Left lobe of liver (tissue), 2 donors: Measurements from ENCODE around the gene CFAP73. TPM values are rescaled to one million over a fixed set of nuclear protein-coding genes. Genes with fewer than 3 reads are reported as not detected.
"Not testable (repeated sequence)": the region's sequence is repeated elsewhere in the genome, so short reads cannot be mapped to it uniquely, and the experiment has no call there.

ENCODE experiments used
- ATAC-seq: fragments of 200-7000 bp; cut with Tn5 transposase; one replicate; pipeline ENCODE4 v1.9.1; 2020; ENCODE audit warnings: mild to moderate bottlenecking, moderate library complexity
- DNase-seq: peaks from one replicate; pipeline ENCODE4 v3.0.0-alpha.2; 2020; ENCODE audit warnings: low spot score
- total RNA-seq: library from RNA; stranded (reverse); gene quantifications from one replicate; pipeline ENCODE4 v1.2.1, GENCODE V29; 2021
- donor health status: DM: no; HTN: no; CAD: no; lungs with moderate emphysema.
- donor health status: DM: no; HTN: yes; CAD: no.

Gene CFAP73
- total RNA-seq, result not detected

DNA sequence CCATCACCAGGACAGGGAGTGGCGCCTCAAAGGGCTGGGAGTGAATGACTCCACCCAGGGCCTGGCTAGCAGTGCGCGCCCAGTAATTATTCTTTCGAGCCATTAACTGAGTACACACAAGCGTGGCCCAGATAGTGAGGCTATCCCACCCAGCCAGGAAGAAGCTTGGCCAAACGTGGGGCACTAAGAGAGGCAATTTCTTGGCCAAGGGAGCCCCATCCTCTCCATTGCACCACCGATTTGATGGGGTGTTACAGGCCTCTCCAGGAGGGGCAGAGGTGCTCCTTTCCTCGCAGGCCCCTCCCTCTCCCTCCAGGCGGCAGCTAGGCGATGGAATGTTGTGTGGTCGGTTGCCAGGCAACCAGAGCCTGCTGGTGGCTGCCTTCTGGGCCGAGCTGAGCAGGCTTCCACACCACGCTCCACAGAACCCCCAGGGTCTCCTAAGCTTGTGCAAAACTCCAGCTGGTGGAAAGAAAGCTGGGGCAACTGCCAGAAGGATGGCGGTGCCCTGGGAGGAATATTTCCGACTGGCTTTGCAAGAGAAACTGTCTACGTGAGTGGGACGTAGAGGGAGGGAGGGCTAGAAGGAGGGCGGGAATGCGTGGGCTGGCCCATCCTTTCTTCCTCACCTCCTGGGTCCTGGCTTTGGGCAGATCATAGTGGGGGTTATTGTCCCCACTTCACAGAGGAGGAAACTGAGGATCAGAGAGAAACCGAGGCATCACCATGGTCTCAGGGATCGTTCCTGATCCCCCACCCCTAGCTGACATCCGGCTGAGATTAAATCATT lies at the start of gene CFAP73:
TSS of gene CFAP73 (plus strand) at position 364 of the 790 bp plus-strand sequence. CDS start at position 498, 134 bp downstream.
- DNase-seq (no peak), ATAC-seq (no peak)

DNA sequence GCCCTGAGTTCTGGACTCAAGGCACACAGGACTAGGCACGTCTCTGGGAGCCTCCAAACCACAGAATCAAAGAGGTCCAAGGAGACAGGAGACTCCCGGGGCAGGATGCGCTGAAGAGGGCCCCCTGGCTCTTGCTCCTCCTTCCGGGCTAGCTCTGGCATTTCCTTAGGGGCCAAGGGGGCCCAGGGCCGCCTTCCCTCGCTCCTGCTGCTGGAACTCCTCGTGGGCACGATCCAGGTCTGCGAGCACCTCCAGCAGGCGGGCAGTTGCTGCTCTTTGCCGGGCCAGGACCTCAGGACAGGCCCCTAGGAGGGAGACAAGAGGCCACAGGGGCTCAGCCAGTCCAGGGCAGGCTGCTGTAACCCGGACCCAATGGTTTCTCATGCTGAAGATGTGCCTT lies 49.8 kb upstream of the CFAP73 start:
- DNase-seq (no peak), ATAC-seq (no peak)

DNA sequence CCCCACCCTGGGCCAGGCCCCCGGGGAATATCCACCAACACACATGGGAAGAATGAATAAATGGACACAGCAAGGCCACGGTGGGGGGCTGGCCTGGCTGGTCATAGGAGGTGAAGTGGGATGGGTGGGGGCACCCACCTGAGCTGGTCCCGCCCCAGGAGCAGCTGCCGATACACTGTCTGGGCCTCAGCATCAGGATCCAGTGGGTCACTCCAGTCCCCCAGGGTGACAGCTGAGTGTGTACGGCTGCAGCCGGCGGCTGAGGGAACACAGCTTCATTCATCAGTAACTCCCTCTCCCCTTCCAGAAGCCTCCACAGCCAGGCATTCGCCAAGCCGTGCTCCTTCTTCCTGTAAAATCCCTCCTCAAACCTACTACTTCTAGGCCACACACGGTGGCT lies 47.8 kb upstream of the CFAP73 start:
- DNase-seq (no peak), ATAC-seq (no peak)

DNA sequence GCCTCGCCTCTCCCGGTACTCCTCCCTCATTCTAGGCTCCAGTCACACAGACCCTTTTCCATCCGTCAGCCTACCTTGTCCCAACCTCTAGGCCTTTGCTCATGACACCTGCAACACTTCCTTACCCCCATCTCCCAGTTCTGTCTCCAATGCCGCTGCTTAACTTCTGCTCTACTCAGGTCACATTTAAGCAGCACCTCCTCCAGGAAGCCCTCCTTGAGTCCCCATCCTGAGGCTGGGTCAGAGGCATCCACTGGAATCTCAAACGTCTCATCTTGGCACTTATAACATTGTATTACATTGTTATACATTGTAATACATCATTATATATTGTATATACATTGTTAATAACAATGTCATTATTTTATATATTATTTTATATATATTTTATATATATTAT lies 46.7 kb upstream of the CFAP73 start:
- ATAC-seq (no peak), DNase-seq (no peak)

DNA sequence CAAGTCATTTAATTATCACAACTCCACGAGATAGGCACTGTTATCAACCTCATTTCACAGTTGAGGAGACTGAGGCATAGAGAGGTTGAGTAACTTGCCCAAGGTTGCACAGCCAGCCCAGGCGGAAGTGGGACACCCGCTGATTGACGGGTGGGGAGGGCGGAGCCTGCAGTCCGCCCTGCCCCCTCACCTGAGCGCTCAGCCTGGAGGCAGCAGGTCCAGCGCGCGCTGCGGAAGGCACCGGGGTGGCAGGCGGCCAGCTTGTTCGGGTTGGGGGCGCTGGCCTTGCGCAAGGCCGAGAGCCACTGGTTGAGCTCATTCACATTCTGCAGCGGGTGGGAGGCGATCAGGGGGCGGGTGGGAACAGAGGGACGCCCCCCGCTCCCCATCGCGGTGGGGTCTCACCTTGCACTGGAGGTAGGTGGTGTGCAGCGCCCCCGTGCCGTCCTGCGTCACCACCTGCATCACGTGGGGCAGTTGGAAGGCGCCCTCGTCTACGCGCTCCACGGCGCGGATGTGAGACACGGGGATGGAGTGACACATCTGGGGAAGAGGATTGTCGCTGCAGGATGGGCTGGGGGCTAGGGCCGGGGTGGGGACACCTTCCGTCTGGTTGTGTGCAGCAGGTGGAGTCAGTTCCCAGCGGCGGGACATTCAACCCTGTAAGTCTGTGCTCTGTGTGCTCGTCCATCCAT lies 45.6 kb upstream of the CFAP73 start:
- DNase-seq, result no peak
- ATAC-seq, result peak; percentile 56

DNA sequence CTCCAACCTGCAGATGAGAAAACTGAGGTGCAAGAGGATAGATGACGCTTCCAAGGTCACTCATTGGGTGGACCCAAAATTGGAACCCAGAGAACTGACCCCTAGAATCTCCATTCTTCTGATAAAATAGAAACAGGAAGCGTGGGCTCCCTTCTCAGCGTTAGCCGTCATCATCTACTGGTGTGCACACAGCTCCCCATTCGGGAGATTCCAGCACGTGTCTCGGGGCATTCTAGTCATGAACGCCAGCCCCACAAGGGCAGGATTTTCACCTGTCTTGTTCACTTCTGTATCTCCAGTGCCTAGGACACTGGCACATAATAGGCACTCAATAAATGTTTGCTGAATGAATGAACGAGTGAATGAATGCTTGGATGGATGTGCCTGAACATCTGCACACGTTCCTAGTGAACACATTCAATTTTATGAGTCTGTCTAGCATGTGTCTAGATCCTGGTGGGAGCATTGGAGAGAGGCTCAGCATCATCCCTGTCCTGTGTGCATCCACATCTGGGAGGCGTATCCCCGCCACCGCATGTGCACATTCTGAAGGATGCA lies 44.5 kb upstream of the CFAP73 start:
- DNase-seq, result no peak

DNA sequence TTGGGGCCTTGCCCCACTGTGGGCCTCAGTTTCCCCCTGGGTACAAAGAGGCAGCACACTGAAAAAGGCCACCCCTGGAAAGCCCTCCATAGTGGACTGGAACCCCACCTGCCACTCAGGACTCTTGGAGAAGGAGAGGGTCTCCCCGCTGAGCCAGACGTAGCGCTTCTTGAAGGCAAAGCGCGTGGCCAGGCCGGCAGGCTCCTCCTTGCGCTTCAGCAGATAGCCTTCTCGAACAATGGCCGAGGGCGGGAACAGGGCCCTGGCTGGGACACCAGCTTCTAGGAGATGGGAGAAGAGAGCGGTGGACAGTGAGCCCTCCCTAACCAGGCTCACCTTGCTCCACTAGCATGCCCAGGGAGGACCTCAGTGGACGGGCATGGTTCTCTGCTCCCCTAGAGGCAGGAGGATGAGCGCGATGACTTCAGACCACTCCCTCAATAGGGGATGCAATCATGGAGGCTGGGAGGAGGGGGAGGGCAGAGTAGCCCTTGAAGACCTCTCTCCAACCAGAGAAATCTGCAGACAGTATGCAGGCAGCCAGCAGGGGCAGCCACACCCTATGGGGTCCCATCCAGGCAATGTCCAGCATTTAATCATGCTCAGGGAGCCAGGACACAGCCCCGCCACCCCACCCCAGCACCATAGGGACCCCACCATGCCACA lies 43.8 kb upstream of the CFAP73 start:
- DNase-seq (no peak), ATAC-seq (no peak)

More for the DNA sequence above, 44.5 kb upstream of the CFAP73 start:
- no peak for ATAC-seq

DNA sequence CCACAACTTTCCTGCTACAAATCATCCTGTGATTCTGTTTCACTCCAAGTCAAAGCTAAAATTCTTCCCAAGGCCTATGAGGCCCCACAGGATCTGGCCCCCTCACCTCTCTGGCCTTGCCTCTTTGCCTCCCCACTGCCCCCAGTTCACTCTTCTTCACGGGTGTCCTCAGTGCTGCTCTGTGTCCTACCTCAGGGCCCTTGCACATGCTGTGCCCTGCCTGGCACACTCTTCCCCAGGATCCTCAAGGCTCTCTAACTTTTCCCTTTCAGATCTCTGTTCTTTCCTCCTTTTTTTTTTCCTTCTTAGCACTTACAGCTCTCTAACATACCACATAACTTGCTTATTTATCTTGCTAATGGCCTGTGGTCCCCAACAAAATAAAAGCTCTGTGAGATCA lies 43.2 kb upstream of the CFAP73 start:
- no peak for DNase-seq
- ATAC-seq, result no peak

DNA sequence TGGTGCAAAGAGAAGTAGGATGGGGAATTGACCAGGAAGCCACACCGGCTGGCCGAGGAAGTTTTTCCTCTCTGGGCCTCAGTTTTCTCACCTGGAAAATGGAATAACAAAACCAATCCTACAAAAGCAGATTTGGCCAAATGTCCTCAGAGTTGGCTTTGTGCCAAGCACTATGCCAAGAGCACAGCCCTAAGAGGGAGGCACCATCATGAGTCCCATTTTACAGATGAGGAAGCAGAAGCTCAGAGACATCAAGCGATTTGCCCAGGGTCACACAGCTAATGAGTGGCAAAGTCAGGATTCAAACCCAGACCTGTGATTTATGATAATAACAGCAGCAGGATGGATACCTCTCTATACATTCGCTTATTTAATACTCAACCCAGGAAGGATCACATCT lies 41.2 kb upstream of the CFAP73 start:
- DNase-seq (no peak), ATAC-seq (no peak)

DNA sequence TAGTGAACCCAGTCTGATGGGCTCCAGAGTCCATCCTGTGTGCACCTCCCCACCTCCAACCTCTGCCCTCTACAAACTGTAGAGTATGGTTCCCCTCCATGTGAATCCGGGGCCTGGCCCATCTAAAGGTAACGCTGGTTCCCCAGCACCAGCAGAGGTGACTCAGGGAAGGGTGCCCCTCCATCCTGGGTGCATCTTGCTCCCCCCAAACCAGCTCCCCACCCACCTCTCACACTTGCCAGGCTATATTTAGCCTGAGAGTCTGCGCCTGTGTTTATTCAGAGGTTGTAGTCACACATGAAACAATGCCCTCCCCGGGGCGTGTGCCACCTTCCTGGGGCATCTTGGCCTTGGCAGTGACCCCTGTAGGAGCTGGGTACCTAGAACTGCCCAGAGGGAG lies 40.2 kb upstream of the CFAP73 start:
- DNase-seq (no peak), ATAC-seq (no peak)

DNA sequence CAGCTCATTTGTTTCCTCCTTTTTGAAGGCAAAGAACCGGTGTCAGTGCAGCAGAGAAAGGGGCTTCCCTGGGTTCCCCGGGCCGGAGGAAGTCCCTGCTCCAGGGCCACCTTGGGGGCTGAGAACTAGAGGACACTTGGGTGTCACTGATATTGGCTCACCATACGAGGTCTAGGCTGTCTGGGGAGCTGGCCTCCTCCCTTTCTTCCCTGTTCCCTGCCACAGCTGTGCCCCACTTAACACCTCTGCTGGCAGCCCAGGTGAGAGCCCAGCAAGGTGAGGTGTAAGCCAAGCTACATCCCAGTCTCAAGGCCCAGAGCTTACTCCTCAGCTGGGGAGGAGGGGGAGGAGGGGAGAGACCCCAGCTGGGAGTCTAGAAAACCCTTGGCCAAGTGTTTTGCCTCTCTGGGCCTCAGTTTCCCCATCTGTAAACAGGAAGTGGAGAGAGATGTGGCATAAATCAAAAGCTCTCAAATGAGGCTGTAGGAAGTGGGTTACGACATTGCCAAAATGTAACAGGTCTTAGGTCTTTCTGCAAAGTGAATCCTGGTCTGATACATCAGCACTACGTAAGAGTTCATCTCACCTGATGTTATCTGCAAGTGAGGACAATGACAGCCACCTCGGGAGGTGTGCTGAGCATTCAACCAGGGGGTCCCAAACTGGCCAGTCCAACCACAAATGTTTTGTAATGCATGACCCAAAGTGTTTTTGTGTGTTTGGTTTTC lies 39.5 kb upstream of the CFAP73 start:
- DNase-seq (no peak), ATAC-seq (no peak)

DNA sequence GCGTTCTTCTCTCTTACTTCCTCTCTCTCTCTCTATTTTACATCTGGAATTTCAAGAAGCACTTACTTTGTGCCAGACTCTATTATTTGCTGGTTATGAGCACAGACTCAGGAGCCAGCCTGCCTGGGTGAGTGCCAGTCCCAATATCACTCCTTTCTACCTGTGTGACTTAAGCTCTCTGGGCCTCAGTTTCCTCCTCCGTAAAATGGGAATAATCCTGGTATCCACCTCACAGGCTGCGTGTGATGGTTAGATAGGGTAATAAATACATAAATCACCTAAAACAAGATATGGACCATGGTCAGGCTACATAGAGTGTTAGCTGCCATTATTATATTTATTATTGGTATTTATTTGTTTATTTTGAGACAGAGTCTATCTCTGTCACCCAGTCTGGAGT lies 38.3 kb upstream of the CFAP73 start:
- no peak for ATAC-seq
- no peak for DNase-seq

DNA sequence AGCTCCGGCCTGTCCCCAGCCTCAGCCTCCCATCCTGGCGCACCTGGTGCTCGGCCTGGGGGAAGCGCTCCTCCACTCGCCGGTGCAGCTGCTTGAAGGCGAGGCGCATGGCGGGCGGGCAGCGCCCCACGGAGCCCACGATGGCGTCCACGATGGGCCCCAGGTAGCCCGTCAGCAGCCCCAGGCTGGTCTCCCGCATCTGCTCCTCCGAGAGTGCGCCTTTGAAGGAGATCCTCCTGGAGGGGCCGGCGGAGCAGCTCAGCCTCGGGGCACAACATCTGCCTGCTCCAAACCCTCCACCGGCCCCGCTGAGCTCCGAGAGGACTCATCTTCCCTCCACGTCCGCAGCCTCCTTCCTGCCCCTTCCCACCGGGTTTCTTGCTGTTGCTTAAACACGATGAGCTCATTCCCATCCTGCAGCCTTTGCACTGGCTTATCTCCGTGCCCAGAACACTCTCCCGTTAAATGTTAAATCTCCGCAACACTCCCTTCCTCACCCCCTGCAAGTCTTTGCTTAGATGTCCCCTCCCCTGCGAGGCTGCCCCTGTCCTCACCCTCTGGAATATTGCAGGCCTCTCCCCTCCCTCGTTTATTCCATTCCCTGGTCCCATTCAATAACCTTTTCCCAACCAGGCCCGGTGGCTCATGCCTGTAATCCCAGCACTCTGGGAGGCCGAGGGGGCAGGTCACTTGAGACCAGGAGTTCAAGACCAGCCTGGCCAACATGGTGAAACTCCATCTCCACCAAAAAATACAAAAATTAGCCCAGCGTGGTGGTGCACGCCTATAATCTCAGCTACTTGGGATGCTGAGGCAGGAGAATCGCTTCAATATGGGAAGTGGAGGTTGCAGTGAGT lies 37.3 kb upstream of the CFAP73 start:
- ATAC-seq, result no peak
- DNase-seq, result no peak

DNA sequence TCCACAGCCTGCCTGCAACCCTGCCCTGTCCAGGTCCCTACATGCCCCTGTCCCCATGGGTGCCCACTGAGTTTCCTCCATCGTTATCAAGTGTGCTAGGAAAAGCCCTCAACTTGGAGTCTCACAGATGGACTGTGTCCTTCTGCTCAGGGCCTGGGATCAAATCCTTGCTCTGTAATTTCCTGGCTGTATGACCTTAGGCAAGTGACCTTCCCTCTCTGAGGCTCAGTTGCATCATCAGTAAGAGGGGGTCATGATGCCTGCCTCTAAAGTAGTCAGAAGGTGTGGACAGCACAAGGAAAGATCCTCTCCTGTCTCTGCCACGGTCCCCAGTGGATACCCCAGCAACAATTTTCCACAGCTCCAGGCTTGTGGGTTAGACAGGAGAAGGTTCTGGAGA lies 36.1 kb upstream of the CFAP73 start:
- ATAC-seq, result no peak
- DNase-seq, result no peak

DNA sequence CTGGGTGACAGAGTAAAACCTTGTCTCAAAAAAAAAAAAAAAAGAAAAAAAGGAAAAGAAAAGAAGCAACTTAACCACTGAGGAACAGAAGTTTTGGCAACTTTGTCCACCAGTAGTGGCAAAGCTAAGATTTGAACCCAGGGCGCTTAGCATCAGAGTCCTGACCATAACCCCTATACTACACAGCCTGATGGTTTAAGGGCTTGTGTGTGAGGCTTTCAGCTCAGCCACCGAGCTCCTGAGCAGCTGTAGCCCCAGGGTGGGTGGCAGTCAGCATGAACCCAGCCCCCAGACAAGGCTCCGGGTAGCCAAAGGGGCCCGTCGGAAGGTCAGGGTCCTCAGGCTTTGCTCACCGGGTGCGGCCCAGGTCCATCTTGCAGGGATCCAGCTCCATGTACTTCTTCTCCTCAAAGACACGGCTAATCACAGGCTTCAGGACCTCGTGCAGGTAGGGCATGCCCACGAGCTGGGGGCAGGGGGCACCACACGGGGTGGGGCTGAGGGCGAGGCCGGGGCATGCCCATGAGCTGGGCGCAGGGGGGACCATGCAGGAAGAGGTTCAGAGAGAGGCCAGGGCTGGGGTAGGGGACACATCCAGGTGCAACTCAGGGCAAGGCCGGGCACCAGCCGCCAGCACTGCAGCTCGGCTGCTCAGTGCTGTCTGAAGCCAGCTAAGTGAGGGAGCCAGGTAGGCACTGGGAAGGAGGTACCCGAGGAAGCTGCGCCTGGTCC lies 34.9 kb upstream of the CFAP73 start:
- ATAC-seq (no peak), DNase-seq (no peak)

DNA sequence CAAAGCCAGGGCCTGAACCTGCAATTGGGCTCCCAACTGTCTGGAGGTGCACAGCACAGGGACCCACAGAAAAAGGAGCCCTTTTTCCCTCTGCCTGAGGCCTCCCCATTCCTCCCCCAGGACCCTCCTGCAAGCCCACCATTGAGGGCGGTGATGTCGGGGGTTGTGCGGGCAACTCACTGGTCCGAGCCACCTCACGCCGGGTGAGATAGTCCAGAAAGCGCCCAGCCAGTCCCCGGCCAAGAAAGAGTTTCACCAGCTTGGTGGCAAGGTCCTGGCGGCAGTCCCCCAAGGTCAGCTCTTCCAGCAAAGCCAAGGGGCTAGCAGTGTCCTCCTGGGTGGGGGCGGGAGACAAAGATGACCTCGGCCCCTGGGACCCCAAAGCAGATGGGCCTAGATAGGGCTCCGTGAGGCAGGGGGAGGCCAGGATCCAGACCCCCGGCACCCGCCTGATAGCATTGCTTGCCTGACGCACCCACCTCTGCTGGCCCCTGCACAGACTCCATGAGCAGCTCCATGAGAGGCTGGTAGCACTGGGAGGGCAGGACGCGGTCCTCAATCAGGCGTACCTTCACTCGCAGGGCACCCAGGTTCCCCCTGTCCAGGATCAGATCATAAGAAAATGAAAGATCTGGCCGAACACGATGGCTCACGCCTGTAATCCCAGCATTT lies 33.9 kb upstream of the CFAP73 start:
- DNase-seq (no peak), ATAC-seq (no peak)

DNA sequence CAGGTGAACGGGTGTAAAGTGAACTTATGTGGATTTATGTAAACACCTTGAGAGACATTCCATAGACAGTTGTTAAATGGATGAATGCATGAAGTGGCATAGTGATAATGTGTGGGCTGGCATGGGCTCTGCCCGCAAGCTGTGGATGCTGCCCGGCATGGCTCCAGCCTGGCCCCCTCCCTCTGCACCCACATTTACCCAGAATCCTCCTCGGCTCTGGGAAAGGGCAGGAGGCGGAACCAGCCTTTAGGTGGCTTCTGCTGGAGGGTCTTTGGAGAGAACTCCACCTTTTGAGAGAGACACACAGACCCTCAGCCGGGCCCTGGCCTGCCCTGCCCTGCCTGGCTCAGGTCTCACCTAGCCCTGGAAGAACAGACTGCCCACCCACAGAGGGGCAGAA lies 32.6 kb upstream of the CFAP73 start:
- ATAC-seq (no peak), DNase-seq (no peak)

DNA sequence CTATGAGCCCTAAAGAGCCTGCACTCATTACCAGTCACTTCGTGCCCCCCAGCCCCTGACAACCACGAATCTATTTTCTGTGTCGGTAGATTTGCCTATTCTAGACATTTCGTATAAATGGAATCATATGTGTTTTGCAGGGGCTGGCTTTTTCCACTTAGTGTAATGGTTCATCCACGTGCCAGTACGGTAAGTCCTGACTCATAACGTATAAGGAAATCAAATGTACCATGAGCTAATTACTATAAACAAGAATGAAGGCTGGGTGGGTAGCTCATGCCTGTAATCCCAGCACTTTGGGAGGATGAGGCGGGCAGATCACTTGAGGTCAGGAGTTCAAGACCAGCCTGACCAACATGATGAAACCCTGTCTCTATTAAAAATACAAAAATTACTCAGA lies 31.8 kb upstream of the CFAP73 start:
- not testable (repeated sequence) for ATAC-seq, DNase-seq

DNA sequence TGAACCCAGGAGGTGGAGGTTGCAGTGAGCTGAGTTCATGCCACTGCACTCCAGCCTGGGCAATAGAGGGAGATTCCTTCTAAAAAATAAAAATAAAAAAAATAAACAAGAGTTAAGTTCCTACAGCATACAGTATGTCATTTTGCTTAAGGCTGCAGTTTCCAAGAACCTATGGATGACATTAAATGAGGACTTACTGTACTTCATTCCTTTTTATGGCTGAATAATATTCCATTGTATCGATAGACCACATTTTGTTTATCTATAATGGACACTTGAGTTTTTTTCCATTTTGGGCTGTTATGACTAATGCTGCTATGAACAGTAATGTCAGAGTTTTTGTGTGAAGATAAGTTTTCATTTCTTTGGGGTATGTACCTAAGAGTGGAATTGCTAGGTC lies 31.4 kb upstream of the CFAP73 start:
- no peak for DNase-seq
- ATAC-seq, result no peak
